ENCODE data around the gene MINDY3.

Gene MINDY3

GRCh38 chr10:15730341-15730740 lies 130.0 kb downstream of the MINDY3 start:
- Histone ChIP-seq H3K27ac (no peak overlapping the region), H3K36me3 (ENCODE audit: control insufficient read depth, insufficient read depth, low read length) (no peaks in the 10 kb centered on the region), H3K27me3 (ENCODE audit: control insufficient read depth, insufficient read depth, low read length) (no peaks in the 10 kb centered on the region), H3K9me3 (ENCODE audit: control insufficient read depth, low read length) (no peaks in the 10 kb centered on the region), H3K79me2 (no peaks in the 10 kb centered on the region), H3K4me1 (peaks cover 4% of the 10 kb centered on the region), H3K9ac (no peak overlapping the region), H3K4me2 (ENCODE audit: low read length) (no peak overlapping the region), H2AFZ (no peak overlapping the region), H3K4me3 (ENCODE audit: low read depth, low read length) (no peak overlapping the region)
- TF ChIP-seq CTCF (IDR thresholded peaks at IDR 0.05) = no peak

GRCh38 chr10:15729890-15730289 lies 130.4 kb downstream of the MINDY3 start:
- no peak overlapping the region for H3K4me2 ChIP-seq (ENCODE audit: low read length)
- TF ChIP-seq CTCF (IDR thresholded peaks at IDR 0.05) = no peak
- no peak overlapping the region for H3K4me3 ChIP-seq (ENCODE audit: low read depth, low read length)
- H3K27ac ChIP-seq = no peak overlapping the region
- no peaks in the 10 kb centered on the region for H3K36me3 ChIP-seq (ENCODE audit: control insufficient read depth, insufficient read depth, low read length)
- H2AFZ ChIP-seq = no peak overlapping the region
- no peaks in the 10 kb centered on the region for H3K4me1 ChIP-seq
- no peaks in the 10 kb centered on the region for H3K9me3 ChIP-seq (ENCODE audit: control insufficient read depth, low read length)
- no peak overlapping the region for H3K9ac ChIP-seq
- no peaks in the 10 kb centered on the region for H3K27me3 ChIP-seq (ENCODE audit: control insufficient read depth, insufficient read depth, low read length)
- no peaks in the 10 kb centered on the region for H3K79me2 ChIP-seq

Measured in parathyroid adenoma (tissue), 2 donors.